CD4-positive, alpha-beta T cell treated with Interleukin-15 for 4 hours (primary cell): ENCODE results near the gene PIGR.

ENCODE experiments used
- DNase-seq: peaks from one replicate; pipeline ENCODE4 v3.0.0-alpha.2; 2020; ENCODE audit warnings: low spot score

Gene PIGR

GRCh38 chr1:206909161-206909882, 36.9 kb downstream of the PIGR start:
- peak; percentile 34 for DNase-seq

GRCh38 chr1:206908038-206908437, 38.2 kb downstream of the PIGR start:
- DNase-seq = no peak

DNA sequence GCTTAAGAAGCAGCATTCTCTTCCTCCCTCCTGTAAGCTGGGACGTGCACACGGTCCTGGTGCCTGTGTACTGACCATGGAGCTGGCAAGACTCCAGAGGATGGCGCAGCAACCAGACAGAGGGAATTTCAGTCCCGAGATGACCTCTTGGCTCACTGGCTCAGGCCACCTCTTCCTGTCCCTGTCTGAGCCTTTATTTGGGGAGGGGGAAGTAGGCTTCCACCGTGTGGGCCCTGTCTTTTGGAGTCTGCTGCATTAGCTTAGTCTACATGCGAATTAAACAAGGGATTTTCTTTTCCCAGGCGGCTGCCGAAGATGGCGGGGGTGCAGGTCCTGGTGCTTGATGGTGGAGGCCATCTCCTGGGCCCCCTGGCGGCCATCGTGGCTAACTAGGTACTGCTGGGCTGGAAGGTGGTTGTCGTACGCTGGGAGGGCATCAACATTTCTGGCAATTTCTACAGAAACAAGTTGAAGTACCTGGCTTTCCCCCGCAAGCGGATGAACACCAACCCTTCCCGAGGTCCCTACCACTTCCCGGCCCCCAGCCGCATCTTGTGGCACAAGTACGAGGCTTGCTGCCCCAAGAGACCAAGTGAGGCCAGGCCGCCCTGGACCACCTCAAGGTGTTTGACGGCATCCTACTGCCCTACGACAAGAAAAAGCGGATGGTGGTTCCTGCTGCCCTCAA, 38.8 kb downstream of the PIGR start:
- no peak for DNase-seq

GRCh38 chr1:206905295-206906164, 40.7 kb downstream of the PIGR start:
- DNase-seq = peak; percentile 46

GRCh38 chr1:206904423-206905142, 41.7 kb downstream of the PIGR start:
- no peak for DNase-seq

- DNase-seq = no peak
These were observed 42.6 kb downstream of the PIGR start for GRCh38 chr1:206903687-206904086.

DNA sequence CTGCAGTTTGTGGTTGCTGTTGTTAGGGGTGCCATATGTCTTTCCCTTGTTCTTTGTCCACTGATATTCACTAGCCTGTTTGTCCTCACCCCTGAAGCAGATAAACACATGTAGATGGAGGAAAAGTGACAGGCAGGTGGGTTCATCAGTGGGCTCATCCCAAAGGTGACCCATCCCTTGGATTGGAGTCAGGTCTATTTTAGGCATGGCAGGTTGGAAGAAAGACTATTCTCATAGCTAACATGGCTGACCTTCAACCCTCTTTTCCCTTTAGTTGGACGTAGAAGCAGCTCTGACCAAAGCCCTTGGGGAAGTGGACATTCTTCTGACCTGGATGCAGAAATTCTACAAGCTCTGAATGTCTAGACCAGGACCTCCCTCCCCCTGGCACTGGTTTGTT, 43.6 kb downstream of the PIGR start:
- DNase-seq = no peak

- no peak for DNase-seq
These were observed 44.3 kb downstream of the PIGR start for GRCh38 chr1:206901944-206902343.

- DNase-seq = no peak
These were observed 46.1 kb downstream of the PIGR start for GRCh38 chr1:206900149-206900548.

DNA sequence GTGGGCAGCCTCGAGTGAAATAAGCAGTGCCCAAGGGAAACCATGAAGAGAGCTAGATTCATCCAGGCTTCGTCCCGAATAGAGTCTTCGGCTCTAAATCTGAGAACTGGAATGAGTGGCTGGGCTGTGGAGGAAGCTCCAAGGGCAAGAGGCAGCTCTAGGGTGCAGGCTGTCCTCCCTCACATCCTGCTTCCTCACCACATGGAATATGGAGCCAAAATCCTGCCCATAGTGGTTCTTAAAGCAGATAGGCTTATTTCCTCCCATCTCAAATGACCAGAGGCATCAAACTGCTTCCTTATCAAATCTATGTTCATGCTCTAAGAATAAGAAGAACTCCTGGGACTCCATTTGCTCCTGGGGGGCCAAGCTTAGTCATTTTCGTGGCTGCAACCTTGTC, 46.5 kb downstream of the PIGR start:
- no peak for DNase-seq

DNA sequence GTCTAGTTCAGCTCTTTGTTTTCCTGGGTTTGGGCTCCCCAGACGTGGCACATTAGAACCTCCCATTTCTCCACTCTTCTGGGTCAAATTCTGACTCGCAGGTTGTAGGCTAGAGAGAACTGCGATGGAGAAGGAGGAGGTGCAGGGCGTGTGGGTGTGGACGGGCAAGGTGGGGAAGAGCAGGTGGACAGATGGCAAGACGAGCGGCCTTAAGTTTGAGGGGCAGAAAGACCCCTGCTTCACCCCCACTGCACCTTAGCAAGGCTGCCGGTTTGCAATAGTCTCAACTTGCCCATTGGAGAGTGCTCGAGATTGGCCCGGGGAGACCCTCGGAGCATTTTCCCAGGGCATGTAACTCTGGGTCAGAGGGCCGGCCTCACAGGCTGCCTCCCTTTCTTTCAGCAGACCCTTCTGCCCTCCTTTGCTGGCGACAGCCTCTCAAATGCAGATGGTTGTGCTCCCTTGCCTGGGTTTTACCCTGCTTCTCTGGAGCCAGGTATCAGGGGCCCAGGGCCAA, 47.3 kb downstream of the PIGR start:
- DNase-seq = no peak

DNA sequence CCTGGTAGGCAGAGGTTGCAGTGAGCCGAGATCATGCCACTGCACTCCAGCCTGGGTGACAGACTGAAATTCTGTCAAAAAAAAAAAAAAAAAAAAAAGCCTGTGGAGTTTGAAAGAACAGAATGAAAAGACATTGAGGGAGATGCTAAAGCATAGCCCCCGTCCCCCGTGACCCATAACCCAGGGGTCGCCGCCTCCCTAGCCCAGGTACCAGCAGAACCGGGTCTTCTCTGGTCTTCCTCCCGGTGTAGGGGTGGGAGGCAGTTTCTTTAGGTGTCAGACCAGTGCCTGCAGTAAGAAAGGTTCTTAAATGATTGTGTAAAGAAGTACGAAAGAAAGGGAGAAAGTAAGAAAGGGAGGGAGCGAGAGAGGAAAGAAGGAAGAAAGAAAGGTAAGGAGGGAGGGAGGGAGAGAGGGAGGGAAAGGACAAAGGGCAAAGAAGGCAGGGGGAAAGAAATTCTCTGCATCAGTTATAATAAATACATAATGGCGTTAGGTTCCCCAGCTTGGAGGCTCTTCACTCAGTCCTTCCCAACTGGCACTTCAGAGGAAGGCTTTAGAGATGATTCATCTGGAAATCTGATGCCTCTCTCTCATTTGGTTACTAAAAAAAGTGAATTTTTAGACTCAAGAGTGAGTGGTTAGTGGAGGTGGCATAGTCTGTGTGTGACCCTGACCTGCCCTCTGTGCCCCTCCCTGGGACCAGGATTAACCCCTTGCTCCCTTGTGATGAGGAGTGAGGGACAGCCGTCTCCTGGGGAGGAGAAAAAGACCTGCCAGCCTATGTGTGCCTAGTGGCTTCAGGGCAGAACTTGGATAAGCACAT, 48.0 kb downstream of the PIGR start:
- no peak for DNase-seq

DNA sequence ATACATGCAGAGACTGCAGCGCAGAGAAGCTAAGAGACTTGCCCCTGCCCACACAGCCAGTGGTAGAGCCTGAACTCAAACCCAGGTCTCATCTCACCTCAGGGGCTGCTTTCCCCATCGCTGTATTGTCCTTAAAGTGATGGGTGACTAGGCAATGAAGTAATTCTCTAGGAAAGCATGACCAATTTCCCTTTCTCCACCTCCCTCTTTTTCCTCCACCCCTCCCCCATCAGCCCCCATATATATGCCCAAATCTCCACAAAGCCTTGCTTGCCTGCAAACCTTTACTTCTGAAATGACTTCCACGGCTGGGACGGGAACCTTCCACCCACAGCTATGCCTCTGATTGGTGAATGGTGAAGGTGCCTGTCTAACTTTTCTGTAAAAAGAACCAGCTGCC, 49.1 kb downstream of the PIGR start, which contains the start of gene IL24:
Gene IL24 (plus strand): TSS at position 269 of the 400 bp plus-strand sequence. CDS start 390 bp downstream, outside the sequence.
- no peak for DNase-seq

GRCh38 chr1:206896261-206896660, 50.0 kb downstream of the PIGR start:
- no peak for DNase-seq

GRCh38 chr1:206895837-206896242, 50.4 kb downstream of the PIGR start:
- DNase-seq = no peak

DNA sequence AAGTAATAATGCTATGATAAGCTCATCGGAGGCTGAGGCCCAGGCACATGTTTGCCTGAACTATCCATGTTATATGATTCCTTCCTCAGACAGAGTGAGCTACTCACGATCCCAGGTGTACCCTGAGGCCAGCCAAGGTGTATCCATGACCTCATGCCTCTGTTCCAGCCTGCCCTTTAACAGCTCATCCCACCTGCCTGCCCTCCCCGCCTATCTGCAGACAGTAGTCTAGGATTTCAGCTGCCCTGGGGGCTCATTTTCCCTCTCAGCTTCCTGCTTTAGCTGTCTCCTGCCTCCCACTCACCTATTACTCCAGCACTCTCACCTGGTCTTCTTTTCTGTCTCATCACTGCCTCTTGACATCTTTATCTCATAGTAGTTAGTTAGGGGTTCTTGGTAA, 50.9 kb downstream of the PIGR start:
- DNase-seq = no peak

- DNase-seq = no peak
These were observed 52.9 kb downstream of the PIGR start for GRCh38 chr1:206893380-206893779.

DNA sequence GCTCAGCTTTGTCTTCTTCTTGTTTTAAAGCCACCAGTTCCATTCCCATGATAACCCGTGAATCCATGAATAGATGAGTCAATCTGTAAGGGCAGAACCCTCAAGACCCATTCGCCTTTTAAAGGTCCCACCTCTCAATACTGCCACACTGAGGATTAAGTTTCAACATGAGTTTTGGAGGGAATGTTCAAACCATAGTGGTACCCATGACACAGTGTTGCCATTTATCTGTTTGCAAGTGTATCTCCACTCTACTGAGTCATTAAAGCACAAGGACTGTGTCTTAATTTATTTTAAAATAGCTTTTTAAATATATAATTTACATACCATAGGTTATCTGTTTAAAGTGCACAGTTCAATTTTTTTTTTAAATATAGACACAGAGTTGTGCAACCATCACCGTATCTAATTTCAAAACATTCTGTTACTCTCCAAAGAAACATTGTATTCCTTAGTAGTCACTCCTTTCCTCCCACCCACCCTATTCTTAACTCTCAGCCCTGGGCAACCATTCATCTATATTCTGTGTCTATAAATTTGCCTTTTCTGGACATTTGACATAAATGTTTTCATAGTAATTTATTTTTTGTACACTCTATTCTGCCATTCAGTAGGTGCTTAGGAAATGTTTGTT, 53.8 kb downstream of the PIGR start:
- no peak for DNase-seq

DNA sequence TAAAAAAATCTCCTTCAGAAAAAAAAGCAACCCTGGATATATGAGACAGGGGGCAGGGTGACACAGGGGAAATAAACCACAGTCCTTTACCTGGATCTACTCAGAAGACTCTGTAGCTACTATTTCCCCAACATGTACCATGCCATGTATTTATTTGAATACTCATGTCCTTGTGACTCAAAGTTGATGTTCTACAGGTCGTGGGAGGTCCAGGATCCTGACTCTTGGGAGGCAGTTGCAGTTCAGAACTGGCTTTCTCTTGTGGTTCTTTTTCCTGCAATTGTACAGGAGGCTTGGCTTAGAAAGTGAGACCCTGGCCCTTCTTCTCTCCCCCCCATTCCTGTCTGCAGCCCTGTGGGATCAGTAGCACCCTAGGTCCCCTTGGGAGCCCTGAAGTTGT, 54.9 kb downstream of the PIGR start:
- DNase-seq = no peak
